HEK293 (cell line): ENCODE results near the gene UBE2Q2.

Experiments used
- GLIS1 ChIP-seq: fragments of 450-650 bp; formaldehyde crosslinking; IDR thresholded peaks from 2 replicates; pipeline ENCODE4 v1.5.1; 2016; ENCODE audit warnings: missing biosample characterization, missing genetic modification characterization
- PRDM1 ChIP-seq: fragments of 450-650 bp; formaldehyde crosslinking; IDR thresholded peaks from 2 replicates; pipeline ENCODE4; 2016; ENCODE audit warnings: missing biosample characterization, missing genetic modification characterization
- SETDB1 ChIP-seq: IDR thresholded peaks from one replicate; pipeline ENCODE4 v1.6.1; 2017; ENCODE audit warnings: mild to moderate bottlenecking, low read length, moderate library complexity, mixed read lengths; ENCODE audit not compliant: insufficient read length
- YY1 ChIP-seq: fragments of 450-650 bp; formaldehyde crosslinking; IDR thresholded peaks from 2 replicates; pipeline ENCODE4 v1.5.1; 2018; ENCODE audit warnings: missing biosample characterization, missing genetic modification characterization
- ZNF121 ChIP-seq: fragments of 450-650 bp; formaldehyde crosslinking; IDR thresholded peaks from 2 replicates; pipeline ENCODE4 v1.5.1; 2016; ENCODE audit warnings: missing biosample characterization, missing genetic modification characterization
- ZNF140 ChIP-seq: fragments of 450-650 bp; formaldehyde crosslinking; IDR thresholded peaks from 2 replicates; pipeline ENCODE4 v1.5.1; 2016; ENCODE audit warnings: missing biosample characterization, missing genetic modification characterization
- ZNF2 ChIP-seq: fragments of 450-650 bp; formaldehyde crosslinking; IDR thresholded peaks from 2 replicates; pipeline ENCODE4 v1.5.1; 2016; ENCODE audit warnings: missing biosample characterization, missing genetic modification characterization
- ZNF274 ChIP-seq, 2 experiments: fragments of 200-500 bp in 1 of 2; fragments of 450-650 bp in 1 of 2; sonication (Bioruptor generic) in 1 of 2; formaldehyde crosslinking in 1 of 2; IDR thresholded peaks; 2 replicates each; pipeline versions ENCODE4 v1.5.1 to v1.6.1; 2014 to 2016; ENCODE audit warnings: borderline replicate concordance in 1 of 2, inconsistent platforms in 1 of 2, low read length in 1 of 2, missing biosample characterization in 1 of 2, missing genetic modification characterization in 1 of 2
- ZNF423 ChIP-seq: fragments of 450-650 bp; formaldehyde crosslinking; IDR thresholded peaks from 2 replicates; pipeline ENCODE4 v1.5.1; 2016; ENCODE audit warnings: missing biosample characterization, missing genetic modification characterization
- ZNF610 ChIP-seq: fragments of 450-650 bp; formaldehyde crosslinking; IDR thresholded peaks from 2 replicates; pipeline ENCODE4 v1.5.1; 2016; ENCODE audit warnings: missing biosample characterization, missing genetic modification characterization, borderline replicate concordance
- TF ChIP-seq, protein P1 (sequence below): fragments of 450-650 bp; formaldehyde crosslinking; IDR thresholded peaks from 2 replicates; pipeline ENCODE4 v1.5.1; 2016; ENCODE audit warnings: missing biosample characterization, missing genetic modification characterization
- TF ChIP-seq, protein P2 (sequence below): fragments of 450-650 bp; formaldehyde crosslinking; IDR thresholded peaks from 2 replicates; pipeline ENCODE4 v1.5.1; 2016; ENCODE audit warnings: missing biosample characterization, missing genetic modification characterization
- TF ChIP-seq, protein P3 (sequence below): IDR thresholded peaks from 2 replicates; pipeline ENCODE4 v1.6.1; 2011; ENCODE audit warnings: mild to moderate bottlenecking, low read depth, low read length, borderline replicate concordance

DNA sequence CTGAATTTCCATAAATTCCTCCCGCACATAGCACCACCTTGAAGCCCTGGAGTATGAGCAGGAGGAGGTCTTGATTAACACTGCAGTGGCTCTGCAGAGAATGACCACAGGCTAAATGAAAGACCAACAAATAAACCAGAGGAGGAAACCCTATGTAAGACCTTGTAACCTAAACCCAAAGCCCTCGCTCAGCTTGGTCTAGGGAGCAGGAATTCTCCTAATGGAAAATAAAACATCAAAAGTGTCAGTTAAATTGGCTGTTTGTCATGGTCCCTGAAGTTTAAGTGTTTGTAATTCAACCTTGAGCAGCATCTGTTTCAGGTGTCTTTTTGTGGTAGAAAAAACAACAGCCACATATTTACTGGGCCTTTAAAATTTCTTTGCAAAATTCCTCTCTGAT, 9.2 kb upstream of the UBE2Q2 start:
- no peak for TF ChIP-seq ZNF140 (tag by site-specific recombination)
- TF ChIP-seq SETDB1: no peak
- TF ChIP-seq ZNF610: no peak
- TF ChIP-seq, protein P1, sequence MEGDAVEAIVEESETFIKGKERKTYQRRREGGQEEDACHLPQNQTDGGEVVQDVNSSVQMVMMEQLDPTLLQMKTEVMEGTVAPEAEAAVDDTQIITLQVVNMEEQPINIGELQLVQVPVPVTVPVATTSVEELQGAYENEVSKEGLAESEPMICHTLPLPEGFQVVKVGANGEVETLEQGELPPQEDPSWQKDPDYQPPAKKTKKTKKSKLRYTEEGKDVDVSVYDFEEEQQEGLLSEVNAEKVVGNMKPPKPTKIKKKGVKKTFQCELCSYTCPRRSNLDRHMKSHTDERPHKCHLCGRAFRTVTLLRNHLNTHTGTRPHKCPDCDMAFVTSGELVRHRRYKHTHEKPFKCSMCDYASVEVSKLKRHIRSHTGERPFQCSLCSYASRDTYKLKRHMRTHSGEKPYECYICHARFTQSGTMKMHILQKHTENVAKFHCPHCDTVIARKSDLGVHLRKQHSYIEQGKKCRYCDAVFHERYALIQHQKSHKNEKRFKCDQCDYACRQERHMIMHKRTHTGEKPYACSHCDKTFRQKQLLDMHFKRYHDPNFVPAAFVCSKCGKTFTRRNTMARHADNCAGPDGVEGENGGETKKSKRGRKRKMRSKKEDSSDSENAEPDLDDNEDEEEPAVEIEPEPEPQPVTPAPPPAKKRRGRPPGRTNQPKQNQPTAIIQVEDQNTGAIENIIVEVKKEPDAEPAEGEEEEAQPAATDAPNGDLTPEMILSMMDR: no peak
- TF ChIP-seq ZNF2 (tag by site-specific recombination): no peak
- no peak for TF ChIP-seq GLIS1 (tag by site-specific recombination)
- TF ChIP-seq, protein P2, sequence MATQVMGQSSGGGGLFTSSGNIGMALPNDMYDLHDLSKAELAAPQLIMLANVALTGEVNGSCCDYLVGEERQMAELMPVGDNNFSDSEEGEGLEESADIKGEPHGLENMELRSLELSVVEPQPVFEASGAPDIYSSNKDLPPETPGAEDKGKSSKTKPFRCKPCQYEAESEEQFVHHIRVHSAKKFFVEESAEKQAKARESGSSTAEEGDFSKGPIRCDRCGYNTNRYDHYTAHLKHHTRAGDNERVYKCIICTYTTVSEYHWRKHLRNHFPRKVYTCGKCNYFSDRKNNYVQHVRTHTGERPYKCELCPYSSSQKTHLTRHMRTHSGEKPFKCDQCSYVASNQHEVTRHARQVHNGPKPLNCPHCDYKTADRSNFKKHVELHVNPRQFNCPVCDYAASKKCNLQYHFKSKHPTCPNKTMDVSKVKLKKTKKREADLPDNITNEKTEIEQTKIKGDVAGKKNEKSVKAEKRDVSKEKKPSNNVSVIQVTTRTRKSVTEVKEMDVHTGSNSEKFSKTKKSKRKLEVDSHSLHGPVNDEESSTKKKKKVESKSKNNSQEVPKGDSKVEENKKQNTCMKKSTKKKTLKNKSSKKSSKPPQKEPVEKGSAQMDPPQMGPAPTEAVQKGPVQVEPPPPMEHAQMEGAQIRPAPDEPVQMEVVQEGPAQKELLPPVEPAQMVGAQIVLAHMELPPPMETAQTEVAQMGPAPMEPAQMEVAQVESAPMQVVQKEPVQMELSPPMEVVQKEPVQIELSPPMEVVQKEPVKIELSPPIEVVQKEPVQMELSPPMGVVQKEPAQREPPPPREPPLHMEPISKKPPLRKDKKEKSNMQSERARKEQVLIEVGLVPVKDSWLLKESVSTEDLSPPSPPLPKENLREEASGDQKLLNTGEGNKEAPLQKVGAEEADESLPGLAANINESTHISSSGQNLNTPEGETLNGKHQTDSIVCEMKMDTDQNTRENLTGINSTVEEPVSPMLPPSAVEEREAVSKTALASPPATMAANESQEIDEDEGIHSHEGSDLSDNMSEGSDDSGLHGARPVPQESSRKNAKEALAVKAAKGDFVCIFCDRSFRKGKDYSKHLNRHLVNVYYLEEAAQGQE: no peak
- TF ChIP-seq, protein P3, sequence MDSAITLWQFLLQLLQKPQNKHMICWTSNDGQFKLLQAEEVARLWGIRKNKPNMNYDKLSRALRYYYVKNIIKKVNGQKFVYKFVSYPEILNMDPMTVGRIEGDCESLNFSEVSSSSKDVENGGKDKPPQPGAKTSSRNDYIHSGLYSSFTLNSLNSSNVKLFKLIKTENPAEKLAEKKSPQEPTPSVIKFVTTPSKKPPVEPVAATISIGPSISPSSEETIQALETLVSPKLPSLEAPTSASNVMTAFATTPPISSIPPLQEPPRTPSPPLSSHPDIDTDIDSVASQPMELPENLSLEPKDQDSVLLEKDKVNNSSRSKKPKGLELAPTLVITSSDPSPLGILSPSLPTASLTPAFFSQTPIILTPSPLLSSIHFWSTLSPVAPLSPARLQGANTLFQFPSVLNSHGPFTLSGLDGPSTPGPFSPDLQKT: no peak
- no peak for TF ChIP-seq PRDM1 (tag by site-specific recombination)
- no peak for TF ChIP-seq ZNF274 (IDR thresholded peaks at IDR 0.05; ENCODE audit: low read length)
- TF ChIP-seq ZNF274 (tag by site-specific recombination; IDR thresholded peaks at IDR 0.05; ENCODE audit: borderline replicate concordance): no peak
- TF ChIP-seq YY1 (tag by site-specific recombination): no peak
- no peak for TF ChIP-seq ZNF423
- no peak for TF ChIP-seq ZNF121 (tag by site-specific recombination)
